Measurements from ENCODE around the gene CA12.

CA12 gene

DNA sequence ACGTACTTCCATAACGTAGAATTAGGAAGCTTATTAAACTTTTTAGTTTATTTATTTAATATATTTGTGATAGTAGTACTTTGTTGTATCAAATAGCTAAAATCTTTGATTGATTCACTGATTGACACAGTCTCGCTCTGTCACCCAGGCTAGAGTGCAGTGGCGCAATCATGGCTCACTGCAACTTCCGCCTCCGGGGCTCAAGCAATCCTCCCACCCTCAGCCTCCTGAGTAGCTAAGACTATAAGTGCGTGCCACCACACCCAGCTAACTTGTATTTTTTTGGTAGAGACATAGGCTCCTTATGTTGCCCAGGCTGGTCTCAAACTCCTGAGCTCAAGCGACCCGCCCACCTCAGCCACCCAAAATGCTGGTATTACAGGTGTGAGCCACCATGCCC, 98.5 kb downstream of the CA12 start:
- POLR2A ChIA-PET, result no interaction called here
- H3K4me3 ChIP-seq (ENCODE audit: low read depth, low read length), result no peak overlapping the region
- DNase-seq (ENCODE audit: low read depth, low spot score), result no peak
- TF ChIP-seq CTCF (IDR thresholded peaks at IDR 0.05; ENCODE audit: insufficient read depth, low read length, missing control alignments), result no peak
- CTCF ChIA-PET, result no interaction called here

DNA sequence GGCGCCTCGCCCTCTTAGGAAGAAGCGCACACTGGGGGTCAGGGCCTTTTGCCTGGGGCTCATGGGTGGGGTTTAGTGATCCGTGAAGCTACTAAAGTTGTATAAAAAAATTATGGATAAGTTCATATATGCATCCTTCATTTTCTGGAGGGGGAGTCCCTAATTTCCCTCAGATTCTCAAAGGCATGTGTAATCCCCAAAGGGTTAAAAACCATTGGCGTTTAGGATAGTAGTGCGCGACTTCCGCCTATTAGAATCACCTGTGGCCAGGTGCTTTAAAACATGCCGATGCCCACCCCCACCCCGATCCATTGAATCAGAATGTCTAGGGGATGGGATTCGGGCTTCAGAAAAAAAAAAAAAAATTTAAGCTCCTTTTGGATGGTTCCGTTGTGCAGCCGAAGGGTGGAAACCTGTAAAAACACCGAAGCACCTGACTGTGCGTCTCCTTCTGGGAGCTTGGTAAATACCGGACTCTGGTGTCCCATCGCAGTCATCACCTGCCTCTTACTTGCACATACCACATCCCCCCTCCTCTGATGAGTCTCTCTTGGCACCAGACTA, 103.7 kb downstream of the CA12 start:
- TF ChIP-seq CTCF (IDR thresholded peaks at IDR 0.05; ENCODE audit: insufficient read depth, low read length, missing control alignments), result no peak
- POLR2A ChIA-PET, result interaction anchor here (0.5 to 0.8 kb wide), 2 partner anchors 104 to 314 kb away, joined by 3 read pairs; no protein-coding TSS in a partner anchor
- CTCF ChIA-PET, result interaction anchor here (0.7 to 5.9 kb wide), 5 partner anchors 12 to 189 kb away, joined by 3 to 50 read pairs (median 5); no protein-coding TSS in a partner anchor
- DNase-seq (ENCODE audit: low read depth, low spot score), result no peak
- peak overlapping the region; percentile 74 for H3K4me3 ChIP-seq (ENCODE audit: low read depth, low read length)

DNA sequence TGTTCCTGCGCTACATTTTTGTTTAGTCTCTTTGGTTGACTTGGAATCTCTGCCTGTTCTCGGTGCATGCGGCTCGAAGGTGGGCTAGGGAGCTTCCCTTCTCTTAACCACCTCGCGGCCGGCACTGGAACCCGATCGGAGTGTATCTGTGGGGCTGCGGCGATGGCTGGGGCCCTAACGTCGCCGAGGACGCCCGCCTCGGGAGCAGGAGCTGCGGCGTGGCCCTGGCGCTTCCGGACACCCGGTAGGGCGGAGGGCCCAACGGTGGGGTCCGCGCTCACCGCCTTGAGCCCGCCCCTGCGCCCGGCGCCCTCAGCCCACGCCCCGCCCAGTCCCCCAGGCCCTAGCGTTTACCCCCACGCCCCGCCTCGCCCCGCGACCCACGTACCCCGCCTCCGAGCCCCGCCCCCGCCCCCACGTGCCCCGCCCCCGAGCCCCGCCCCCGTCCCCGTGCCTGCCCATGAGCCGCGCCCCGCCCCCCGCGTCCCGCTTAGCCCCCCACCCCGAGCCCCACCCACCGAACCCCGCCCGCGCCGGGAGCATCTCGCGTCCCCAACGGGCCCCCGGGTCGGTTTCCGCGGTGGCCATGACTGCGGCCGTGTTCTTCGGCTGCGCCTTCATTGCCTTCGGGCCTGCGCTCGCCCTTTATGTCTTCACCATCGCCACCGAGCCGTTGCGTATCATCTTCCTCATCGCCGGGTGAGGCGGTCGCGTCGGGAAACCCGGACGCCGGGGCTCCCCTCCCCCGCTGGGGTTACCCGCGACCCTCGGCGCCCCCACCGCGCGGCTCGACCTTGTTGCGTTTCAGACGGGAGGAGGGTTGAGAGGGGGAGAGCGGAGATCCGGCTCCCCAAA, 104.4 kb downstream of the CA12 start, which contains the start of gene APH1B:
APH1B (plus strand) TSS at position 568 of the 855 bp plus-strand sequence; CDS start at position 587, 19 bp downstream.
- H3K4me3 ChIP-seq (ENCODE audit: low read depth, low read length), result peak within 1 kb of the TSS; percentile 74
- ChIA-PET CTCF (interaction anchor here (0.6 to 5.9 kb wide), 5 partner anchors 13 to 515 kb away, joined by 3 to 50 read pairs (median 3); no protein-coding TSS in a partner anchor), POLR2A (interaction anchor here (0.5 to 1.4 kb wide), 6 partner anchors 27 to 557 kb away, joined by 3 to 5 read pairs (median 3); partner anchors contain the start of genes HERC1 and RPS27L)
- no peak for DNase-seq (ENCODE audit: low read depth, low spot score)
- peak; percentile 11 for TF ChIP-seq CTCF (IDR thresholded peaks at IDR 0.05; ENCODE audit: insufficient read depth, low read length, missing control alignments)

DNA sequence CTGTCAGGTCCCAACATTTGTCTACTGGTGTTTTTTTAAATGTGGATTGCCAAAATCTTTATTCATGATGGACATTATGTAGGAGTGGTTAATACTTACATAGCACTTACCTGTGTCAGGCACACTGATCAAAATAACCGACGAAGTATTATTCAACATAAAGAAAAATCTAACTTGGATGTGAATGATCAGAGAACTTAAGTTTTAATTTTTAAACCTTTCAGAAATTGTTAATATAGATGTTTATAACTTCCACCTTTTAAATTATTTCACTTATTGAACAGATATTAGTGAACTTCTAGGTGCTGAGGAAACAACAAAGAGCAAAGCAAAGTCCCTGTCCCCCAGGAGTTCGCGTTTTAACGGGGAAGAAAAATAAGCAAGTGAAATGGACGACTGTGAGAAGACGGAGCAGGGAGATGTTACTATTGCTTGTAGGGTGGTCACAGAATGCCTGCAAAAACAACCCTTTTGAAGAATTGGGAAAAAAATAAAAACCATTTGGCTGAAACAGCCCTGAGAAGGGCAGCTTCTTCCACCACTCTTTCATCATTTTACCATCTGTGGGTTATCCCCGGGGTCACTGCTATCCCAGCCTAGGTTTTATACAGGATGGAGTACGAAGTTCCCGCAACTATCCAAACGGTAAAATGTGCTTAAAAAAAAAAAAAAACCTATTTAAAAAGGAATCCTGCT, 105.2 kb downstream of the CA12 start:
- POLR2A ChIA-PET, result interaction anchor here (0.6 to 1.4 kb wide), 4 partner anchors 26 to 557 kb away, joined by 3 to 5 read pairs (median 4); partner anchors contain the start of genes HERC1 and RPS27L
- peak overlapping the region; percentile 62 for H3K4me3 ChIP-seq (ENCODE audit: low read depth, low read length)
- TF ChIP-seq CTCF (IDR thresholded peaks at IDR 0.05; ENCODE audit: insufficient read depth, low read length, missing control alignments), result no peak
- DNase-seq (ENCODE audit: low read depth, low spot score), result no peak
- CTCF ChIA-PET, result interaction anchor here (0.6 to 5.9 kb wide), 3 partner anchors 13 to 515 kb away, joined by 3 to 50 read pairs (median 3); no protein-coding TSS in a partner anchor

DNA sequence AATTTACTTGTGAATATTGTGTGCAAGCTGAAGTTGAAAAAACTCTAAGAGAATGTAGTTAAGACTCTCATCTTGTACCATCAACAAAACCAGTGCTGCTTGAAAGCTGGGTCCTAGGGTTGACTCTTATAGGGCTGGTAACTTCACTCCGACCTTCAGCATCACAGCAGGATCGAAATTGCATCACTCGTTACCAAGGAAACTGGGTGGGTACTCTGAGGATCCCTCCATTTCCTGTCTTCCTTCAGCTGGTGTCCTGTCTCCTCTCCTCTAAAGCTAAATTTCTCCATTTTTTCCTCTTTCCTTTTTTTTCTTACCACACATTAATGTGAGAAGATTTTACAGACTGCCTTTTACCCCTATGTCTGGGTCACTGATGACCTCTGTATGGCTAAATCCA, 107.2 kb downstream of the CA12 start:
- CTCF ChIA-PET, result interaction anchor here (1.6 kb wide), 1 partner anchor 10 kb away, joined by 5 read pairs; no protein-coding TSS in a partner anchor
- POLR2A ChIA-PET, result no interaction called here
- no peak overlapping the region for H3K4me3 ChIP-seq (ENCODE audit: low read depth, low read length)
- no peak for TF ChIP-seq CTCF (IDR thresholded peaks at IDR 0.05; ENCODE audit: insufficient read depth, low read length, missing control alignments)
- no peak for DNase-seq (ENCODE audit: low read depth, low spot score)
